Measurements from ENCODE around the gene ASB11.
A peak's percentile ranks its signal among the peaks of the same experiment; 100 is the strongest.

Gene ASB11

DNA sequence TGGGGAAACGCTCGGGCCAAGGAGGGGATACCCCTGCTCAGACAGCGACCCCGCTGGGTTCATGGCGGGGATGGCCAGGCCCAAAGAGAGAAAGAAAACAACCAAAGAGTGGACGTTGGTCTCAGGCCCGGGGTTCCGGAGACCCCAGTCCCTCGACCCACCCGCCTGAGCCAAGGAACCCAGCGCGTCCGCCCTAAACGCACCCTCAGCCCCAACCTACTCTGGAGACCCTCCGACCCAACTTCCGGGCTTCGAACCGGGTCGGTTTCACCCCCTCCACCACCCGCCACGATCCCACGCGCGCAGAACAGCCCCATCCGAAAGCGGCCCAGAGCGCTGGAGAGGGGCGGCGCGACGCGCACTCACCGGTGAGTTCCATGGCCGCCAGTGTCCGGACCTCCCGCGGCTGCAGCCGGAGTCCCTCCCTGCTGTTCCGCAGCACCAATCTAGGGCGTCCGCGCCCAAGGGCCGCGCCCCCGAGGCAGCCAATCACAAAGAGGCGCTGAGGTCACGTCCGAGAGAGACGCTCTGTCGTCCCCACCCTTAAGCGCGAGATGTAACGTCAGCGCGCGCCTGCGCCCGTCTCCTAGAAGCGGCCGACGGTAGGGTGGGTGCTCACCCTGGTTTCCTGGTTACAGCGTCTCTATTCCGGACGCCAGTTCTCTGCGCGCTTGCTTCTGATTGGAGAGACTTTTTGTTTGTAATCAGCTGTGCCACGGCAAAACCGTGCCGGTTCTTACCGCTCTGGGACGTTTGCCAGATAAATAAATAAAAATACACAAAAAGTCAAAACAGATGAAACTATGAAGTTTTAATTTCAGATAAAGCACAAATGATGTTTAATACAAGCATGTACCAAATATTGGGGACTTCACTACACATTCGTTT, 19.9 kb upstream of the ASB11 start, which contains the start of gene PIGA (continued):
- TF ChIP-seq TSHZ1 (tag by site-specific recombination; IDR thresholded peaks at IDR 0.05; ENCODE audit: borderline replicate concordance), result no peak
- TF ChIP-seq ZNF664 (tag by site-specific recombination; IDR thresholded peaks at IDR 0.05), result no peak
- peak; percentile 92 for TF ChIP-seq SP2 (tag by site-specific recombination; IDR thresholded peaks at IDR 0.05)
- peak; percentile 93 for TF ChIP-seq GLIS1 (tag by site-specific recombination; IDR thresholded peaks at IDR 0.05)
- no peak for TF ChIP-seq ZNF837 (tag by site-specific recombination; IDR thresholded peaks at IDR 0.05)
- TF ChIP-seq REST (tag by site-specific recombination; IDR thresholded peaks at IDR 0.05), result no peak
- 0 out of 2 replicates have a peak, but pooled peaks have one; percentile 17 for TF ChIP-seq ZNF423 (tag by site-specific recombination; IDR thresholded peaks at IDR 0.05)
- no peak for TF ChIP-seq HOXD13 (CRISPR knock-in tag; IDR thresholded peaks at IDR 0.05; ENCODE audit: borderline replicate concordance)
- TF ChIP-seq EGR2 (tag by site-specific recombination; IDR thresholded peaks at IDR 0.05; ENCODE audit: low read depth), result no peak
- TF ChIP-seq WT1 (tag by site-specific recombination; IDR thresholded peaks at IDR 0.05), result no peak
- peak; percentile 47; the same call in 1 of the 2 replicates for TF ChIP-seq ZIC2 (tag by site-specific recombination; IDR thresholded peaks at IDR 0.05)
- TF ChIP-seq ZNF792 (tag by site-specific recombination; IDR thresholded peaks at IDR 0.05), result no peak
- no peak for TF ChIP-seq ZNF184 (tag by site-specific recombination; IDR thresholded peaks at IDR 0.05)
- no peak for TF ChIP-seq ZFP41 (tag by site-specific recombination; IDR thresholded peaks at IDR 0.05; ENCODE audit: borderline replicate concordance)
- TF ChIP-seq ZNF596 (tag by site-specific recombination; IDR thresholded peaks at IDR 0.05), result no peak
- TF ChIP-seq ZNF416 (tag by site-specific recombination; IDR thresholded peaks at IDR 0.05), result no peak
- TF ChIP-seq ZNF785 (tag by site-specific recombination; IDR thresholded peaks at IDR 0.05), result no peak
- no peak for TF ChIP-seq PRDM4 (tag by site-specific recombination; IDR thresholded peaks at IDR 0.05)
- no peak for TF ChIP-seq TCF7L2 (IDR thresholded peaks at IDR 0.05; ENCODE audit: borderline replicate concordance, low read depth, low read length)
- TF ChIP-seq KLF17 (tag by site-specific recombination; IDR thresholded peaks at IDR 0.05), result peak; percentile 40; the same call in 1 of the 2 replicates
- no peak for TF ChIP-seq ZNF521 (tag by site-specific recombination; IDR thresholded peaks at IDR 0.05)
- no peak for TF ChIP-seq ZNF660 (tag by site-specific recombination; IDR thresholded peaks at IDR 0.05)
- peak; percentile 64; the same call in 1 of the 2 replicates for TF ChIP-seq SP3 (tag by site-specific recombination; IDR thresholded peaks at IDR 0.05)
- no peak for TF ChIP-seq ZNF768 (tag by site-specific recombination; IDR thresholded peaks at IDR 0.05)
- TF ChIP-seq, protein P1, sequence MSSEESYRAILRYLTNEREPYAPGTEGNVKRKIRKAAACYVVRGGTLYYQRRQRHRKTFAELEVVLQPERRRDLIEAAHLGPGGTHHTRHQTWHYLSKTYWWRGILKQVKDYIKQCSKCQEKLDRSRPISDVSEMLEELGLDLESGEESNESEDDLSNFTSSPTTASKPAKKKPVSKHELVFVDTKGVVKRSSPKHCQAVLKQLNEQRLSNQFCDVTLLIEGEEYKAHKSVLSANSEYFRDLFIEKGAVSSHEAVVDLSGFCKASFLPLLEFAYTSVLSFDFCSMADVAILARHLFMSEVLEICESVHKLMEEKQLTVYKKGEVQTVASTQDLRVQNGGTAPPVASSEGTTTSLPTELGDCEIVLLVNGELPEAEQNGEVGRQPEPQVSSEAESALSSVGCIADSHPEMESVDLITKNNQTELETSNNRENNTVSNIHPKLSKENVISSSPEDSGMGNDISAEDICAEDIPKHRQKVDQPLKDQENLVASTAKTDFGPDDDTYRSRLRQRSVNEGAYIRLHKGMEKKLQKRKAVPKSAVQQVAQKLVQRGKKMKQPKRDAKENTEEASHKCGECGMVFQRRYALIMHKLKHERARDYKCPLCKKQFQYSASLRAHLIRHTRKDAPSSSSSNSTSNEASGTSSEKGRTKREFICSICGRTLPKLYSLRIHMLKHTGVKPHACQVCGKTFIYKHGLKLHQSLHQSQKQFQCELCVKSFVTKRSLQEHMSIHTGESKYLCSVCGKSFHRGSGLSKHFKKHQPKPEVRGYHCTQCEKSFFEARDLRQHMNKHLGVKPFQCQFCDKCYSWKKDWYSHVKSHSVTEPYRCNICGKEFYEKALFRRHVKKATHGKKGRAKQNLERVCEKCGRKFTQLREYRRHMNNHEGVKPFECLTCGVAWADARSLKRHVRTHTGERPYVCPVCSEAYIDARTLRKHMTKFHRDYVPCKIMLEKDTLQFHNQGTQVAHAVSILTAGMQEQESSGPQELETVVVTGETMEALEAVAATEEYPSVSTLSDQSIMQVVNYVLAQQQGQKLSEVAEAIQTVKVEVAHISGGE (tag by site-specific recombination; conservative IDR thresholded peaks at IDR 0.05; ENCODE audit: low read depth), result peak; percentile 92
- no peak for TF ChIP-seq ZSCAN23 (tag by site-specific recombination; IDR thresholded peaks at IDR 0.05)
